Measurements from ENCODE around the gene ALDH1L2. TPM values are rescaled to one million over a fixed set of nuclear protein-coding genes. Genes with fewer than 3 reads are reported as not detected.

ALDH1L2 gene
- total and polyA plus RNA-seq, 12 donors: 0.50 to 4.5 (median 2.6) TPM

DNA sequence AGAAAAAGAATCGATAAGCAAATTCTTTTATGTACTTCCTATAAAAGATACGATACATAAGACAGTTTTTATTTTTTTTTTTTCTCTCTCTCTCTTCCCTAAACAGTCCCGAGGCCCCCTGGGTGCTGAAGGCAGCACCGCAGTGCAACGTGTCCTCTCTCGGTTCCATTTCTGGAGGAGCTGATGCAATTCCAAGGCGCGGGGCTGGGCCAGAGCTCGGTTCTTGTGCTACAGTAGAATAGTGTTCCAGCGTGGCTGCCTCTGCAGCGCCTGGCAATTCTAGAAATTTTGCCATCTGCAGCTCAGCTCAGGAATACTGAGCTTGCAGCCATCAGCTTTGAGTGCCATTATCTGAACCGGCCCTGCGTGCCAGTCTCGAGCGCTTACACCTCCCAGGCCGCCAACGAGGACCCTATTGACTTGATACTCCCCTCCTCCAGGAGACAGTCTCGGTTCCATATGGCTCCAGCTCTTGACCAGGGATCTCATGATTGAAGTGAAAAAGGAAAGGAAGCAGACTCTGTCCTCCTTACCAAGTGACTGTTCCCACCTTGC is 630 bp downstream of the ALDH1L2 start:
- DNase-seq: peak; percentile 21 to 66 (median 41)
- Histone ChIP-seq H3K36me3 (replicated peaks in 1 of 2) (no peaks in the 10 kb centered on the region), H3K4me1 (replicated peaks in 1 of 2) (peaks cover 8 to 9% of the 10 kb centered on the region in 2 donors), H3K9me3 (replicated peaks in 1 of 3) (no peaks in the 10 kb centered on the region), H3K4me3 (peak overlapping the region in 2 of 4 donors; percentile 38 to 68), H3K27ac (peak overlapping the region in 1 of 5 donors; percentile 47), H3K27me3 (no peaks in the 10 kb centered on the region)
- TF ChIP-seq, protein P1, sequence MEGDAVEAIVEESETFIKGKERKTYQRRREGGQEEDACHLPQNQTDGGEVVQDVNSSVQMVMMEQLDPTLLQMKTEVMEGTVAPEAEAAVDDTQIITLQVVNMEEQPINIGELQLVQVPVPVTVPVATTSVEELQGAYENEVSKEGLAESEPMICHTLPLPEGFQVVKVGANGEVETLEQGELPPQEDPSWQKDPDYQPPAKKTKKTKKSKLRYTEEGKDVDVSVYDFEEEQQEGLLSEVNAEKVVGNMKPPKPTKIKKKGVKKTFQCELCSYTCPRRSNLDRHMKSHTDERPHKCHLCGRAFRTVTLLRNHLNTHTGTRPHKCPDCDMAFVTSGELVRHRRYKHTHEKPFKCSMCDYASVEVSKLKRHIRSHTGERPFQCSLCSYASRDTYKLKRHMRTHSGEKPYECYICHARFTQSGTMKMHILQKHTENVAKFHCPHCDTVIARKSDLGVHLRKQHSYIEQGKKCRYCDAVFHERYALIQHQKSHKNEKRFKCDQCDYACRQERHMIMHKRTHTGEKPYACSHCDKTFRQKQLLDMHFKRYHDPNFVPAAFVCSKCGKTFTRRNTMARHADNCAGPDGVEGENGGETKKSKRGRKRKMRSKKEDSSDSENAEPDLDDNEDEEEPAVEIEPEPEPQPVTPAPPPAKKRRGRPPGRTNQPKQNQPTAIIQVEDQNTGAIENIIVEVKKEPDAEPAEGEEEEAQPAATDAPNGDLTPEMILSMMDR (IDR thresholded peaks at IDR 0.05): peak in 2 of 6 experiments; percentile 5 to 15
- TF ChIP-seq POLR2A (IDR thresholded peaks at IDR 0.05): no peak
- intact Hi-C loops (cut with DNase I): no loop called here
- 13 to 35% (median 20%) methylated on average over 16 to 18 of the region's 18 CpGs for WGBS, 4 donors

DNA sequence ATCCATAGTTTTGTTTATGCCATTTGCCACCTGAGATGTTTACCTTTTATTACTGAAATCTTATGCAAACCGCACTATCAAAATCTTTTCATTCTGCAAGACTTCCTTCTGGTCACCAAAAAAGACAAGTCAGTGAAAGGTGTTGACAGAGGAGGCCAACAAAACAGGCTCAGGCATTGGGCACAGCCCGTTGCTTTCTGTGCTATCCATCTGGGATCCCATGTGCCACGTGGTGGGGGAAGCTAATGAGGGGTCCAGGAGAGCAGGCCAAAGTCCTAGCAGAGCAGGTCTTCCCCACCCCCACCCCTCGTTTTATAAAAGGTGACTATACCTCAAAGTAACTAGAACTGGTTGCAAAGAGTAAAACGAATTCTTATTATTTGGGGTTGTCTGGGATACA is 1.2 kb downstream of the ALDH1L2 start:
- Histone ChIP-seq H3K27ac (no peak overlapping the region), H3K4me3 (no peak overlapping the region), H3K4me1 (replicated peaks in 1 of 2) (peaks cover 8 to 9% of the 10 kb centered on the region in 2 donors), H3K9me3 (replicated peaks in 1 of 3) (no peaks in the 10 kb centered on the region), H3K36me3 (replicated peaks in 1 of 2) (no peaks in the 10 kb centered on the region), H3K27me3 (no peaks in the 10 kb centered on the region)
- DNase-seq: no peak
- intact Hi-C loops (cut with DNase I): no loop called here
- TF ChIP-seq, protein P1 (IDR thresholded peaks at IDR 0.05): no peak
- TF ChIP-seq POLR2A (IDR thresholded peaks at IDR 0.05): no peak
- WGBS, 4 donors: 75 to 81% (median 76%) methylated on average over 5 of the region's 5 CpGs

DNA sequence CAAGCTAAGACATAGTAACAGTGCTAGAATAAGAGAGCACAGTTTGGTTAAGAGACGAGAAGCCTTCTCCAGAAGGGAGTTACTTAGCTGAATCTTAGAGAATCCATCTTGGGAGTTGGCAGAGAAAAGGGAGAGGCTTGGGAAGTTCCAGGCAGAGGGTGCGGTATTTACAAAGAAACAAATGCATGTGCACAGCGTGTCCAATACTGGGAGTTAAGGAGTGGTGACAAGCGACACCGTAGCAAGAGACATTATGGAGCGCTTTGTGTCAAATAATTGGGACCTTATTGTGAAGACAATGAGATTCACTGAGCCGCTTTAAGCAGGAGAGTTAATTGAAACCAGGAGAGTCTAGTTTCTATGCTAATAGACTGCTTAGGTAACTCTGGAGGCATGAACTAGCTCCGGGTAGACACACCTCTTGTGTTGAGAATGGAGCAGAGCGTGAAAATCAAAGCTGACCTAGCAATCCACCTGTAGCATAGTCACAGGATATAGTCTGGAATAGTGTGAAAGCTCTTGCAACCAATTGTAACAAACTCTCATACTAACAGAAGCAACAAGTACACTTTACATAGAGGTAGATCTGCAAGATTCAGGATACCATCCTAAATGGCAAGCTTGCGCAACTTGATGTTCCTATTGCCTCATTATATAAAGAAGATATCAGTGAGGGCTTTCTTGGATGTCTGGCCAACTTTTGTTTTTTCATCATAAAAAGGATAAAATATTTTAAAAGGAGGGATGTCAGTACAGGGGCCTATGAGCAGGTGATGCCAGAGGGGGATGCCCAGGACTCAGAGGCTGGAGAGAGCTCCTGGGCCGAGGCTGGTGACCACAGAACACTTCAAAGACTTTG is 5.3 kb downstream of the ALDH1L2 start:
- intact Hi-C loops (cut with DNase I): no loop called here
- no peaks in the 10 kb centered on the region for H3K9me3 ChIP-seq (replicated peaks in 1 of 3)
- WGBS, 4 donors: 86 to 91% (median 86%) methylated on average over 11 of the region's 11 CpGs
- H3K27ac ChIP-seq: no peak overlapping the region
- DNase-seq: no peak
- no peaks in the 10 kb centered on the region for H3K27me3 ChIP-seq
- TF ChIP-seq, protein P1 (IDR thresholded peaks at IDR 0.05): no peak
- TF ChIP-seq POLR2A (IDR thresholded peaks at IDR 0.05): no peak
- H3K4me1 ChIP-seq (replicated peaks in 1 of 2): peaks cover 6% of the 10 kb centered on the region in 2 donors
- no peak overlapping the region for H3K4me3 ChIP-seq
- no peaks in the 10 kb centered on the region for H3K36me3 ChIP-seq (replicated peaks in 1 of 2)

DNA sequence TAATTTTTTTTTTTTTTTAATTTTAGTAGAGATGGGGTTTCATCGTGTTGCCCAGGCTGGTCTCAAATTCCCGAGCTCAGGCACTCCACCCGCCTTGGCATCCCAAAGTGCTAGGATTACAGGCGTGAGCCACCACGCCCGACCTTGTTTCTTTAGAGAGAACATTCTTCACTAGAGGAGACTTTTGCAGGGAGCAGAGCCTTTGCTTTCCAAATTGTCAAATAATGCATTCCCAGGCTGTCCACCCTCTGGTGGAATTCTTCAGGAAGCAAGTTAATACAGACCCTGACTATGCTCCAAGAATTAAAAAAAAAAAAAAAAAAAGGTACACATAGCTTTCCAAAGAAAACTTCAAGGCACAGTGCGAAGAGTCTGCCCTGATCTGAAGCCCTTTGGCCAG is 6.8 kb downstream of the ALDH1L2 start:
- Histone ChIP-seq H3K4me1 (replicated peaks in 1 of 2) (no peaks in the 10 kb centered on the region), H3K27me3 (no peaks in the 10 kb centered on the region), H3K36me3 (replicated peaks in 1 of 2) (no peaks in the 10 kb centered on the region), H3K27ac (no peak overlapping the region), H3K9me3 (replicated peaks in 1 of 3) (no peaks in the 10 kb centered on the region), H3K4me3 (no peak overlapping the region)
- WGBS, 4 donors: 74 to 86% (median 80%) methylated on average over 7 of the region's 7 CpGs
- intact Hi-C loops (cut with DNase I): no loop called here
- no peak for DNase-seq
- no peak for TF ChIP-seq POLR2A (IDR thresholded peaks at IDR 0.05)
- TF ChIP-seq, protein P1 (IDR thresholded peaks at IDR 0.05): no peak

Measured in adrenal gland (tissue), 12 donors.